HepG2 (cell line): ENCODE results near the gene AKAP6.

Experiments
- CREB3 ChIP-seq: sonication (generic); formaldehyde crosslinking; IDR thresholded peaks from 2 replicates; pipeline ENCODE4 v1.5.0; 2020; ENCODE audit warnings: missing genetic modification reagents
- CTCF ChIP-seq: sonication (generic); formaldehyde crosslinking; IDR thresholded peaks from 2 replicates; pipeline ENCODE4 v1.5.0; 2020; ENCODE audit warnings: mild to moderate bottlenecking, missing genetic modification reagents, moderate library complexity
- DPF2 ChIP-seq: sonication (generic); formaldehyde crosslinking; IDR thresholded peaks from 2 replicates; pipeline ENCODE4 v1.4.0; 2020; ENCODE audit warnings: mild to moderate bottlenecking, low read depth, missing genetic modification reagents, borderline replicate concordance
- EP300 ChIP-seq, 3 experiments: sonication (generic) in 1 of 3; formaldehyde crosslinking in 1 of 3; IDR thresholded peaks; 2 replicates each; pipeline versions ENCODE4 v1.5.1 to v1.6.1; 2011 to 2020; ENCODE audit warnings: low read depth in 2 of 3, low read length in 2 of 3, borderline replicate concordance in 1 of 3, improper control_type of control experiment in 1 of 3, mild to moderate bottlenecking in 1 of 3, missing genetic modification reagents in 1 of 3, moderate library complexity in 1 of 3
- ESRRA ChIP-seq: sonication (generic); formaldehyde crosslinking; IDR thresholded peaks from 2 replicates; pipeline ENCODE4 v1.5.1; 2020; ENCODE audit warnings: mild to moderate bottlenecking, low read depth, missing genetic modification reagents
- ETV6 ChIP-seq: sonication (generic); formaldehyde crosslinking; conservative IDR thresholded peaks from 2 replicates; pipeline ENCODE4 v1.4.0; 2020; ENCODE audit warnings: missing genetic modification reagents
- FOXP4 ChIP-seq: sonication (generic); formaldehyde crosslinking; IDR thresholded peaks from 2 replicates; pipeline ENCODE4 v1.4.0; 2020; ENCODE audit warnings: missing genetic modification reagents
- SMC3 ChIP-seq: IDR thresholded peaks from 2 replicates; pipeline ENCODE4 v1.6.1; 2011; ENCODE audit warnings: low read length, improper control_type of control experiment
- ZNF282 ChIP-seq: fragments of 450-650 bp; IDR thresholded peaks from 2 replicates; pipeline ENCODE4 v1.6.1; 2018; ENCODE audit not compliant: partially characterized antibody
- ZZZ3 ChIP-seq: sonication (generic); formaldehyde crosslinking; IDR thresholded peaks from 2 replicates; pipeline ENCODE4 v1.4.0; 2020; ENCODE audit warnings: missing genetic modification reagents, mild to moderate bottlenecking, borderline replicate concordance

- no peak for TF ChIP-seq CTCF
- no peak for TF ChIP-seq SMC3
- TF ChIP-seq ZZZ3 = no peak
- no peak for TF ChIP-seq CREB3
- no peak for TF ChIP-seq DPF2 (CRISPR knock-in tag)
- TF ChIP-seq ETV6 (CRISPR knock-in tag) = no peak
- no peak for TF ChIP-seq ZNF282
- no peak for TF ChIP-seq EP300 (IDR thresholded peaks at IDR 0.05; ENCODE audit: low read depth in 2 of 2, low read length in 2 of 2)
- no peak for TF ChIP-seq EP300 (CRISPR knock-in tag; IDR thresholded peaks at IDR 0.05; ENCODE audit: borderline replicate concordance)
- no peak for TF ChIP-seq FOXP4 (CRISPR knock-in tag)
- TF ChIP-seq ESRRA (CRISPR knock-in tag) = no peak
These were observed 163.4 kb downstream of the AKAP6 start for GRCh38 chr14:32492457-32492856.
